Peyer's patch (tissue), 4 donors: ENCODE results near the gene GTF3C1. TPM values are rescaled to one million over a fixed set of nuclear protein-coding genes. Genes with fewer than 3 reads are reported as not detected.

ENCODE experiments used
- DNase-seq, 3 donors: peaks; one replicate each; pipeline ENCODE4 v3.0.0-alpha.2; 2017 to 2019
- H3K27ac ChIP-seq, 4 donors: fragments of 200-600 bp; sonication (generic); one replicate each; pipeline ENCODE4 v1.5.1; 2016 to 2019
- H3K27me3 ChIP-seq, 2 donors: fragments of 200-600 bp; sonication (generic); one replicate each; pipeline ENCODE4 v1.5.1; 2019
- H3K36me3 ChIP-seq, 3 donors: fragments of 200-600 bp; sonication (generic); one replicate each; pipeline ENCODE4 v1.5.1; 2016 to 2019
- H3K4me1 ChIP-seq, 4 donors: fragments of 200-600 bp; sonication (generic); one replicate each; pipeline ENCODE4 v1.5.1; 2016 to 2019
- H3K4me3 ChIP-seq, 4 donors: fragments of 200-600 bp; sonication (generic); 1 replicate in 3 of 4; 2 replicates in 1 of 4; pipeline ENCODE4 v1.5.1; 2016 to 2019; ENCODE audit warnings: mild to moderate bottlenecking in 1 of 4
- H3K9me3 ChIP-seq, 4 donors: fragments of 200-600 bp; sonication (generic); one replicate each; pipeline ENCODE4 v1.5.1; 2016 to 2019; ENCODE audit warnings: mild to moderate bottlenecking in 1 of 4
- POLR2A ChIP-seq, 2 donors: fragments of 450-650 bp; IDR thresholded peaks; one replicate each; pipeline ENCODE4 v1.5.1; 2017; ENCODE audit warnings: antibody characterized with exemption in 2 of 2, mild to moderate bottlenecking in 2 of 2, moderate library complexity in 2 of 2
- total RNA-seq, 4 donors: library from RNA; depleted of rRNA; stranded (reverse); fragments of >200 nt; gene quantifications; one replicate each; pipeline ENCODE4 v1.1.0, GENCODE V29; 2016
- TF ChIP-seq, protein P1 (sequence below), 6 experiments: fragments of 450-650 bp in 4 of 6; fragments of 200-600 bp in 2 of 6; sonication (generic) in 1 of 6; IDR thresholded peaks; one replicate each; pipeline ENCODE4 v1.5.1; 2017 to 2019; ENCODE audit warnings: antibody characterized with exemption in 6 of 6, mild to moderate bottlenecking in 3 of 6, moderate library complexity in 1 of 6

GTF3C1 gene
- total RNA-seq, 4 donors from 2014 or later, result 49.6 to 80.1 (median 73.0) TPM

DNA sequence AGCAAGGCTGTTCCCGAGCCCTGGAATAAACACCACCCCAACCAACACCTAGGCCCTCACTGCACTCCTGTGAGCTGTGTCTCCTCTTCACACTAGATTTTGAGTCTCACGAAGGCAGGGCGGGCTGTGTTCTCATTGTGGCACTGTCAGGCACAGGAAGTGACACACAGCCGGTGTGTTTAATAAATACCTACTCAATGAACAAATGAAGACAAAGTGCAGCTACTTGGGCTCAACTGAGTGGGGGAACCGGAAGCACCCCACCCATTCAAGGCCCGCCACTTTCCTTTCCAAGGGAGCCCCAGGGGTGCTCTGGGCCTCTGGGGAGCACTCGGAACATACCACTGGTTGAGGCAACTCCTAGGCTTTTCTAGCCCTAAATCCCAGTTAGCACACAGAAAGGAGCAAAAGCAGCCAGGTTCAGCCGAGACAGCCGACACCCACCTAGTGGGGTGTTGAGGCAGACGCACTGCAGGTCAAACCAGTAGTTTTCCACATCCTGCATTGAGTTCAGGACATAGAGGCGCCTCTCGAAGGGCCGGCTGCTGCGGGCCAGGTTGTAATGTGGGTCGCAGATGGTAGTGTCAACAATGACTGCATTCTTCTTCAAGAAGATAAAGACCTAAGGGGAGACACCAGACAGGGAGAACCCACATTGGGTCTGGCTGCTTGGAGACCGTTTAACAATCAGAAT, 57.7 kb downstream of the GTF3C1 start:
- DNase-seq, result no peak
- Histone ChIP-seq H3K4me3 (no peak overlapping the region), H3K4me1 (no peaks in the 10 kb centered on the region), H3K27me3 (no peaks in the 10 kb centered on the region), H3K36me3 (peaks cover 0 to 100% (median 4%) of the 10 kb centered on the region in 3 donors), H3K9me3 (no peaks in the 10 kb centered on the region), H3K27ac (peak overlapping the region in 1 of 4 donors; percentile 25)
- TF ChIP-seq POLR2A (IDR thresholded peaks at IDR 0.05), result no peak
- TF ChIP-seq, protein P1, sequence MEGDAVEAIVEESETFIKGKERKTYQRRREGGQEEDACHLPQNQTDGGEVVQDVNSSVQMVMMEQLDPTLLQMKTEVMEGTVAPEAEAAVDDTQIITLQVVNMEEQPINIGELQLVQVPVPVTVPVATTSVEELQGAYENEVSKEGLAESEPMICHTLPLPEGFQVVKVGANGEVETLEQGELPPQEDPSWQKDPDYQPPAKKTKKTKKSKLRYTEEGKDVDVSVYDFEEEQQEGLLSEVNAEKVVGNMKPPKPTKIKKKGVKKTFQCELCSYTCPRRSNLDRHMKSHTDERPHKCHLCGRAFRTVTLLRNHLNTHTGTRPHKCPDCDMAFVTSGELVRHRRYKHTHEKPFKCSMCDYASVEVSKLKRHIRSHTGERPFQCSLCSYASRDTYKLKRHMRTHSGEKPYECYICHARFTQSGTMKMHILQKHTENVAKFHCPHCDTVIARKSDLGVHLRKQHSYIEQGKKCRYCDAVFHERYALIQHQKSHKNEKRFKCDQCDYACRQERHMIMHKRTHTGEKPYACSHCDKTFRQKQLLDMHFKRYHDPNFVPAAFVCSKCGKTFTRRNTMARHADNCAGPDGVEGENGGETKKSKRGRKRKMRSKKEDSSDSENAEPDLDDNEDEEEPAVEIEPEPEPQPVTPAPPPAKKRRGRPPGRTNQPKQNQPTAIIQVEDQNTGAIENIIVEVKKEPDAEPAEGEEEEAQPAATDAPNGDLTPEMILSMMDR (IDR thresholded peaks at IDR 0.05), result no peak

DNA sequence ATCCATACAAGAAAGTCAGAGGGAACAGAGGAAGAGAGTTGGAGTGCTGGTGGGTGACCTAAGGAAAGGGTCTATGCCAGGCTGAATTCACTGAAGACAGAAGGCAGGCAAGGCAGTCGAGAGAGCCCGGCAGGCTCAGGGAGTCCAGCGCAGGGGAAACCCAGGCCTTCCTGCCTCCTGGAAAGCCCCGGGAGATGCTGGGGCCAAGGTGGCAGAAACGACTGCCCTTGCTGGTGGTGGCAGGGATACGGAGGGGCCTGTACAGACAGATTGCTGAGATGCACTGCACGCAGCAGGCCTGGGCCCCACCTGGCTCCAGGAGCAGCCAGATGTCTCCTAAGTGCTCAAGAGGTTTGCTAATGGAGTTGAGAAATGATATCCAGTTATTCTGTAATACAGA, 59.8 kb downstream of the GTF3C1 start:
- no peak overlapping the region for H3K27ac ChIP-seq
- H3K4me1 ChIP-seq, result no peaks in the 10 kb centered on the region
- peaks cover 0 to 100% (median 4%) of the 10 kb centered on the region in 3 donors for H3K36me3 ChIP-seq
- no peaks in the 10 kb centered on the region for H3K9me3 ChIP-seq
- DNase-seq, result no peak
- no peak for TF ChIP-seq POLR2A (IDR thresholded peaks at IDR 0.05)
- H3K27me3 ChIP-seq, result no peaks in the 10 kb centered on the region
- no peak overlapping the region for H3K4me3 ChIP-seq

DNA sequence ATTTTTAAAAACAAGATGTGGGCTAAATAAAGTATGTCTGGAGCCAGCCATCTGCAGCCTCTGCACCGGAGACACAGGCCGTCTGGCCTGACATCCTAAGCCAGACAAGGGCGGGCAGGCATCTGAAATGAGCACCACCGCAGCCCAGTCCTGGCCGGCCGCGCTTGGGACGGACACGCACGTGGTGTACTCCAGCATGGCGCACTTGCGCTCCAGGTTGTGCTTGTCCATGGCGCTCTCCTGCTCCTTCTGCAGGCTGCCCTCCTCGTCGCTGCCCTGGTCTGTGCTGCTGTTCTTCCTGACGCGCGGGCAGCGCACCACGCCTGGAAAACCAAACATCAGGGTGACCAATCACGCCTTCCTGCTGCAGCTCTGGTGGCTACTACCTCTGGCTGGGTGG, 60.3 kb downstream of the GTF3C1 start:
- TF ChIP-seq, protein P1 (IDR thresholded peaks at IDR 0.05), result no peak
- no peak for TF ChIP-seq POLR2A (IDR thresholded peaks at IDR 0.05)
- Histone ChIP-seq H3K4me3 (no peak overlapping the region), H3K27me3 (no peaks in the 10 kb centered on the region), H3K36me3 (peaks cover 0 to 100% (median 4%) of the 10 kb centered on the region in 3 donors), H3K27ac (no peak overlapping the region), H3K4me1 (no peaks in the 10 kb centered on the region), H3K9me3 (no peaks in the 10 kb centered on the region)
- no peak for DNase-seq

DNA sequence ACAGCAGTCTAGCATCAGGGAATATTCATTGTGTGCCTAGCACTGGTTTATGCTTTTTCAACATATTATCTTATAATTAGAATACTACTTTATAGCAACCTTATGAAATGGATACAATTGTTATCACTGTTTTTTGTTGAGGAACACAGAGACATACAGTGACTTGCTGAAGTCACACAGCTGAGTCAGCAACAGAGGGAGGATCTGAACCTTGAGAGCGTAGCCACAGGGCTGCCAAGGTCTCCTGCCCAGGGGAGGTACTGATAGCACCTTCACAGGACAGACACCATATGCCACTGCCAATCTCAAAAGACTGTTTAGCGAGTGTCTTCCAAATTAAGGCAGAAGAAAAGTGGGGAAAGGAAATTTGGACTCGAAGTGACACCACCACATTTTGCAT, 63.0 kb downstream of the GTF3C1 start:
- no peak overlapping the region for H3K27ac ChIP-seq
- no peaks in the 10 kb centered on the region for H3K9me3 ChIP-seq
- TF ChIP-seq POLR2A (IDR thresholded peaks at IDR 0.05), result no peak
- TF ChIP-seq, protein P1 (IDR thresholded peaks at IDR 0.05), result no peak
- H3K27me3 ChIP-seq, result no peaks in the 10 kb centered on the region
- no peak for DNase-seq
- no peak overlapping the region for H3K4me3 ChIP-seq
- peaks cover 2 to 100% (median 4%) of the 10 kb centered on the region in 3 donors for H3K36me3 ChIP-seq
- H3K4me1 ChIP-seq, result no peaks in the 10 kb centered on the region

DNA sequence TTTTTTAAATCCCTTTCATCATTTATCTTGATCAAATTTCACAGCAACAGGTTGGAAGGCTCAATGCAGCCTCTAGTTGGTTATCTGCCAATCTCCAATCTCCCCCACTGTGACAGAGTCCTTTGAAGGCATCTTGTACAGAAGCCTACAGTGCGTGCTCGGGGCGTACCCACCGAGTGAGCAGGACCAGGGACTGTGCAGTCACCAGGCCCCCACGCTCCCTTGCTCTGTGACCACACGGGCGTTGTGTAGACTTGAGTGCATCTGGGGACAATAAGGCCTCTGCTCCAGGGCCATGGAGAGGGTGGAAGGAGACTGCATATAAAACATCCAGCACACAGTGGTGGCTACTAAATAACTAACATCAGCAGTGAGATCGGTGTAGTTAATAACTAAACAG, 63.4 kb downstream of the GTF3C1 start:
- no peak for DNase-seq
- Histone ChIP-seq H3K4me1 (no peaks in the 10 kb centered on the region), H3K27ac (no peak overlapping the region), H3K36me3 (peaks cover 2 to 100% (median 4%) of the 10 kb centered on the region in 3 donors), H3K27me3 (no peaks in the 10 kb centered on the region), H3K9me3 (no peaks in the 10 kb centered on the region), H3K4me3 (no peak overlapping the region)
- TF ChIP-seq POLR2A (IDR thresholded peaks at IDR 0.05), result no peak
- TF ChIP-seq, protein P1 (IDR thresholded peaks at IDR 0.05), result no peak

DNA sequence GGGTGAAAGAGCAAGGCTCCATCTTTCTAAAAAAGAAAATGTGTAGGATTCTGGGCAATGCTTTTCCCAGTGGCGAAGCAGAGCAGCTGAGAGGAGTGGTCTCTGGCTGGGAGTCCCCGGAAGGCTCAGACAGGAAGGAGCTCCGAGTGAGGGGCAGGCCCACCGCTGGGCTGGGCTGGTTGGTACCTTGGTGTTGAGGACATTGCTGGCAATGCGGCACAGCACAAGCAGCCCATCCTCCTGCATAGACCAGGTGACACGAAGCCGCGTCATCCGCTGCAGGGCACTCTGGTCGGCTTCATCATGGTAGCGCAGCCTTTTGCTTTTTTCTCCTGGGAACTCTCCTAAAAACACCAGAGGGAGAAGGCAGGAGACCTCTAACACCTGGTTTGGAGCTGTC, 63.9 kb downstream of the GTF3C1 start:
- Histone ChIP-seq H3K9me3 (no peaks in the 10 kb centered on the region), H3K4me3 (no peak overlapping the region), H3K36me3 (peaks cover 2 to 100% (median 4%) of the 10 kb centered on the region in 3 donors), H3K4me1 (no peaks in the 10 kb centered on the region), H3K27me3 (no peaks in the 10 kb centered on the region), H3K27ac (no peak overlapping the region)
- DNase-seq, result no peak
- no peak for TF ChIP-seq POLR2A (IDR thresholded peaks at IDR 0.05)
- TF ChIP-seq, protein P1 (IDR thresholded peaks at IDR 0.05), result no peak
